H1 (cell line): Measurements from ENCODE around the gene BTRC. TPM values are rescaled to one million over a fixed set of nuclear protein-coding genes. Genes with fewer than 3 reads are reported as not detected.

Experiments used
- CTCF ChIA-PET: fragments of 300-600 bp; sonication (Branson Sonifier 250); formaldehyde crosslinking; loops from one replicate; lab custom pipeline; 2021; ENCODE audit not compliant: partially characterized antibody; lab: Charles Lee
- POLR2A ChIA-PET: fragments of 300-600 bp; sonication (Branson Sonifier 250); formaldehyde crosslinking; loops from one replicate; lab custom pipeline; 2021; ENCODE audit warnings: inconsistent platforms; ENCODE audit not compliant: partially characterized antibody; lab: Charles Lee
- DNase-seq, 2 experiments: peaks; one replicate each; pipeline versions ENCODE4 v3.0.0 to v3.0.0-alpha.2; 2010 to 2022; ENCODE audit warnings: low spot score in 2 of 2, low read depth in 1 of 2, mixed read lengths in 1 of 2
- FAIRE-seq: peaks from 2 replicates; lab custom pipeline; 2011; peaks lifted over from hg19 to GRCh38; lab: Jason Lieb, UNC
- H2AFZ ChIP-seq: 2 replicates; pipeline ENCODE4 v1.8.1; 2012; ENCODE audit warnings: low read length, inconsistent platforms
- H2AK5ac ChIP-seq: 2 replicates; pipeline ENCODE4 v1.6.1; 2013; ENCODE audit warnings: low read depth, low read length
- H2BK120ac ChIP-seq: replicated peaks from 2 replicates; pipeline ENCODE3; 2013; ENCODE audit warnings: low read depth, low read length, inconsistent platforms
- H2BK12ac ChIP-seq: 2 replicates; pipeline ENCODE4 v1.6.1; 2013; ENCODE audit warnings: low read depth, low read length
- H2BK15ac ChIP-seq: 2 replicates; pipeline ENCODE4 v1.6.1; 2013; ENCODE audit warnings: low read length
- H2BK20ac ChIP-seq: 2 replicates; pipeline ENCODE4 v1.6.1; 2013; ENCODE audit warnings: low read length
- H2BK5ac ChIP-seq: 2 replicates; pipeline ENCODE4 v1.6.1; 2013; ENCODE audit warnings: low read depth, low read length
- H3K14ac ChIP-seq: 2 replicates; pipeline ENCODE4 v1.6.1; 2013; ENCODE audit warnings: inconsistent platforms; ENCODE audit not compliant: insufficient read length
- H3K18ac ChIP-seq: 2 replicates; pipeline ENCODE4 v1.6.1; 2013; ENCODE audit warnings: low read length; ENCODE audit errors: extremely low read depth
- H3K23ac ChIP-seq: 2 replicates; pipeline ENCODE4 v1.6.1; 2013; ENCODE audit warnings: inconsistent platforms; ENCODE audit not compliant: insufficient read length
- H3K23me2 ChIP-seq: 2 replicates; pipeline ENCODE4 v1.6.1; 2013; ENCODE audit warnings: low read depth, low read length
- H3K27ac ChIP-seq: 2 replicates; pipeline ENCODE4 v1.6.1; 2011; ENCODE audit warnings: low read depth, low read length, inconsistent platforms
- H3K27me3 ChIP-seq, 4 experiments: replicated peaks in 1 of 4; 1 replicate in 1 of 4; 2 replicates in 3 of 4; pipeline versions ENCODE4 v1.6.1 to v1.8.1; 2011 to 2013; ENCODE audit warnings: low read length in 3 of 4, mild to moderate bottlenecking in 3 of 4, inconsistent platforms in 2 of 4, mixed read lengths in 2 of 4, moderate library complexity in 1 of 4; ENCODE audit not compliant: control insufficient read depth in 3 of 4, insufficient read depth in 3 of 4; ENCODE audit errors: extremely low read depth in 1 of 4
- H3K36me3 ChIP-seq, 4 experiments: 2 replicates each; pipeline versions ENCODE4 v1.6.1 to v1.8.1; 2011 to 2013; ENCODE audit warnings: mild to moderate bottlenecking in 4 of 4, low read length in 3 of 4, moderate library complexity in 2 of 4, control low read depth in 1 of 4, inconsistent platforms in 1 of 4; ENCODE audit not compliant: insufficient read depth in 4 of 4, control insufficient read depth in 2 of 4
- H3K4ac ChIP-seq: replicated peaks from 2 replicates; pipeline ENCODE3; 2013; ENCODE audit warnings: low read length, low read depth, mixed read lengths, inconsistent platforms; ENCODE audit not compliant: insufficient read length
- H3K4me1 ChIP-seq, 4 experiments: replicated peaks in 1 of 4; 1 replicate in 1 of 4; 2 replicates in 3 of 4; pipeline versions ENCODE4 v1.6.1 to v1.8.1; 2011 to 2013; ENCODE audit warnings: low read length in 3 of 4, inconsistent platforms in 2 of 4, mixed read lengths in 1 of 4; ENCODE audit not compliant: insufficient read depth in 4 of 4, control insufficient read depth in 3 of 4
- H3K4me2 ChIP-seq, 2 experiments: 2 replicates each; pipeline versions ENCODE4 v1.6.1 to v1.8.1; 2011 to 2013; ENCODE audit warnings: low read depth in 2 of 2, low read length in 2 of 2, control low read depth in 1 of 2, inconsistent platforms in 1 of 2, mild to moderate bottlenecking in 1 of 2; ENCODE audit not compliant: insufficient read depth in 1 of 2
- H3K4me3 ChIP-seq, 4 experiments: fragments of 200-600, 300-600 bp in 1 of 4; sonication (generic), shearing (Covaris generic), sonication (Bioruptor Twin) in 1 of 4; 2 replicates each; pipeline versions ENCODE4 v1.5.1 to v1.8.1; 2011 to 2016; ENCODE audit warnings: low read length in 4 of 4, low read depth in 3 of 4, control low read depth in 2 of 4, inconsistent platforms in 2 of 4, mild to moderate bottlenecking in 2 of 4, mixed read lengths in 1 of 4, moderate library complexity in 1 of 4; ENCODE audit not compliant: insufficient read depth in 2 of 4; ENCODE audit errors: extremely low read depth in 1 of 4
- H3K56ac ChIP-seq: replicated peaks from 2 replicates; pipeline ENCODE3; 2013; ENCODE audit warnings: low read depth, mild to moderate bottlenecking, mixed read lengths, low read length, inconsistent platforms; ENCODE audit not compliant: insufficient read length
- H3K79me1 ChIP-seq: 2 replicates; pipeline ENCODE4 v1.6.1; 2013; ENCODE audit warnings: low read depth, low read length, control low read depth
- H3K79me2 ChIP-seq, 2 experiments: 2 replicates each; pipeline versions ENCODE4 v1.6.1 to v1.8.1; 2012 to 2013; ENCODE audit warnings: low read length in 2 of 2, mild to moderate bottlenecking in 2 of 2, inconsistent platforms in 1 of 2; ENCODE audit not compliant: insufficient read depth in 2 of 2, control insufficient read depth in 1 of 2
- H3K9ac ChIP-seq, 4 experiments: replicated peaks in 1 of 4; 1 replicate in 1 of 4; 2 replicates in 3 of 4; pipeline versions ENCODE4 v1.6.1 to v1.8.1; 2011 to 2013; ENCODE audit warnings: low read depth in 3 of 4, low read length in 3 of 4, control low read depth in 2 of 4, mild to moderate bottlenecking in 2 of 4, moderate library complexity in 2 of 4, inconsistent platforms in 1 of 4; ENCODE audit errors: extremely low read depth in 1 of 4
- H3K9me3 ChIP-seq, 2 experiments: 2 replicates each; pipeline versions ENCODE4 v1.6.1 to v1.8.1; 2012 to 2013; ENCODE audit warnings: mild to moderate bottlenecking in 2 of 2, moderate library complexity in 2 of 2, control low read depth in 1 of 2, inconsistent platforms in 1 of 2, low read depth in 1 of 2, low read length in 1 of 2, mixed read lengths in 1 of 2; ENCODE audit not compliant: insufficient read depth in 2 of 2
- H4K20me1 ChIP-seq, 2 experiments: replicated peaks in 1 of 2; 2 replicates each; pipeline versions ENCODE3 to v1.8.1; 2011 to 2013; ENCODE audit warnings: inconsistent platforms in 2 of 2, low read length in 2 of 2, mild to moderate bottlenecking in 1 of 2; ENCODE audit not compliant: insufficient read depth in 2 of 2, control insufficient read depth in 1 of 2
- H4K5ac ChIP-seq: 2 replicates; pipeline ENCODE4 v1.6.1; 2013; ENCODE audit warnings: low read length, low read depth, mixed read lengths, inconsistent platforms; ENCODE audit not compliant: insufficient read length
- H4K8ac ChIP-seq: 2 replicates; pipeline ENCODE4 v1.8.0; 2013; ENCODE audit warnings: mild to moderate bottlenecking, moderate library complexity, low read length, inconsistent platforms; ENCODE audit not compliant: insufficient read depth; ENCODE audit errors: extremely low read depth
- H4K91ac ChIP-seq: replicated peaks from 2 replicates; pipeline ENCODE3; 2013; ENCODE audit warnings: low read length, mixed read lengths, inconsistent platforms; ENCODE audit not compliant: insufficient read length
- WGBS, 2 experiments: shearing (Covaris generic) in 1 of 2; methylation state at CpG; one replicate each; pipeline versions ENCODE4 v1.1.6 to v1.1.7; 2013 to 2015; ENCODE audit warnings: low lambda C conversion rate in 2 of 2, mixed read lengths in 2 of 2, inconsistent platforms in 1 of 2, low coverage in 1 of 2, missing lambda C conversion rate in 1 of 2; ENCODE audit not compliant: insufficient replicate concordance in 2 of 2, insufficient coverage in 1 of 2, insufficient read length in 1 of 2; ENCODE audit errors: extremely low coverage in 1 of 2, missing lambda C conversion rate in 1 of 2; 5-methylcytosine and 5-hydroxymethylcytosine counted together
- polyA plus RNA-seq, 7 experiments: library from polyadenylated mRNA; depleted of rRNA in 3 of 7; stranded (reverse) in 5 of 7; unstranded in 2 of 7; fragments of >200 nt in 5 of 7; fragments of 200-250 nt in 2 of 7; gene quantifications; 1 replicate in 5 of 7; 2 replicates in 1 of 7; 4 replicates in 1 of 7; pipeline versions ENCODE4 v1.2.1 to v1.2.3, GENCODE V29; 2011 to 2013; ENCODE audit warnings: missing spikeins in 2 of 7, mixed read lengths in 2 of 7
- total RNA-seq: library from RNA; stranded (reverse); fragmentation: NEBNext Ultra II Directional; extraction: Animal tissue kit (Norgen Biotek cat#: 25700); gene quantifications from 2 replicates; pipeline ENCODE4 v1.2.1, GENCODE V29; 2021

BTRC gene
- total and polyA plus RNA-seq, 2 of the 8 experiments (the other 6 are each of a cell fraction or from before 2014, with no cell fraction given), result 9.9 to 24.7 TPM

GRCh38 chr10:101565936-101566332 is 212.0 kb downstream of the BTRC start:
- H3K56ac ChIP-seq, result no peak overlapping the region
- H3K4me3 ChIP-seq, result no peak overlapping the region

More at GRCh38 chr10:101565936-101566332, 212.0 kb downstream of the BTRC start:
- Histone ChIP-seq H3K18ac (no peak overlapping the region), H4K20me1 (peaks cover 0 to 4% of the 10 kb centered on the region in 2 experiments), H3K36me3 (no peaks in the 10 kb centered on the region), H3K79me2 (no peaks in the 10 kb centered on the region), H3K4me1 (peaks cover 0 to 15% (median 9%) of the 10 kb centered on the region in 4 experiments; a peak in 5 of 7 replicates), H4K91ac (peak overlapping the region; percentile 2), H2BK120ac (no peak overlapping the region), H3K27me3 (peaks cover 3 to 48% (median 38%) of the 10 kb centered on the region in 4 experiments), H2AK5ac (no peak overlapping the region), H3K23me2 (peaks cover 14% of the 10 kb centered on the region), H3K14ac (no peak overlapping the region), H2BK20ac (peak overlapping the region; percentile 34; the same call in 1 of the 2 replicates), H3K23ac (no peak overlapping the region), H2AFZ (no peak overlapping the region), H3K27ac (no peak overlapping the region), H2BK12ac (no peak overlapping the region), H4K8ac (no peak overlapping the region), H3K79me1 (no peaks in the 10 kb centered on the region), H2BK5ac (no peak overlapping the region), H4K5ac (no peak overlapping the region), H2BK15ac (peak overlapping the region; percentile 8; the same call in 1 of the 2 replicates), H3K9me3 (no peaks in the 10 kb centered on the region), H3K4ac (no peak overlapping the region), H3K9ac (no peak overlapping the region), H3K4me2 (peak overlapping the region; percentile 44 to 57; a peak in 2 of 4 replicates)
- POLR2A ChIA-PET, result no interaction called here
- CTCF ChIA-PET, result interaction anchor here (0.8 to 1.7 kb wide), 3 partner anchors 18 to 351 kb away, joined by 3 to 16 read pairs (median 3); no protein-coding TSS in a partner anchor
- DNase-seq (no peak), FAIRE-seq (no peak)
- 93% methylated on average over 8 of the region's 8 CpGs; no CpG with 5 or more reads in 1 of the 2 experiments for WGBS, 2 experiments
